Kidney (tissue), 14 donors: ENCODE results near the gene NDUFV1. TPM values are rescaled to one million over a fixed set of nuclear protein-coding genes. Genes with fewer than 3 reads are reported as not detected.
"Not testable (repeated sequence)": the region's sequence is repeated elsewhere in the genome, so short reads cannot be mapped to it uniquely, and the experiment has no call there.

Source experiments
- DNase-seq, 5 donors: peaks; one replicate each; pipeline ENCODE4 v3.0.0-alpha.2; 2013 to 2020
- FAIRE-seq: peaks from 2 replicates; lab custom pipeline; 2012; peaks lifted over from hg19 to GRCh38; lab: Jason Lieb, UNC
- H3K27ac ChIP-seq, 2 donors: one replicate each; pipeline ENCODE4 v1.7.0; 2013; ENCODE audit warnings: low read depth in 2 of 2, low read length in 2 of 2, inconsistent platforms in 1 of 2
- H3K27me3 ChIP-seq: one replicate; pipeline ENCODE4 v1.7.1; 2013; ENCODE audit warnings: low read length, inconsistent platforms; ENCODE audit not compliant: control insufficient read depth, insufficient read depth
- H3K36me3 ChIP-seq, 3 donors: one replicate each; pipeline versions ENCODE4 v1.7.0 to v1.7.1; 2013; ENCODE audit warnings: low read length in 3 of 3, control low read depth in 1 of 3, inconsistent platforms in 1 of 3; ENCODE audit not compliant: insufficient read depth in 3 of 3, control insufficient read depth in 2 of 3
- H3K4me1 ChIP-seq, 3 donors: one replicate each; pipeline versions ENCODE4 v1.7.0 to v1.7.1; 2013; ENCODE audit warnings: low read length in 3 of 3, inconsistent platforms in 1 of 3, low read depth in 1 of 3; ENCODE audit not compliant: control insufficient read depth in 2 of 3, insufficient read depth in 2 of 3
- H3K4me3 ChIP-seq, 3 donors: one replicate each; pipeline versions ENCODE4 v1.7.0 to v1.8.1; 2013; ENCODE audit warnings: low read length in 3 of 3, control low read depth in 1 of 3, inconsistent platforms in 1 of 3
- H3K9ac ChIP-seq, 3 donors: one replicate each; pipeline versions ENCODE4 v1.7.0 to v1.7.1; 2013; ENCODE audit warnings: low read length in 3 of 3, control low read depth in 1 of 3, inconsistent platforms in 1 of 3
- H3K9me3 ChIP-seq, 3 donors: one replicate each; pipeline versions ENCODE4 v1.7.0 to v1.7.1; 2013; ENCODE audit warnings: low read length in 3 of 3, control low read depth in 1 of 3, inconsistent platforms in 1 of 3; ENCODE audit not compliant: control insufficient read depth in 2 of 3, insufficient read depth in 1 of 3
- CTCF ChIP-seq: IDR thresholded peaks from 3 replicates; pipeline ENCODE4 v1.5.1; 2012; ENCODE audit warnings: mild to moderate bottlenecking, moderate library complexity, borderline replicate concordance; ENCODE audit not compliant: insufficient read depth; ENCODE audit errors: extremely low read depth
- intact Hi-C: fragments of 100-400 bp; cut with DNase I; formaldehyde crosslinking; loops from one replicate; pipeline ENCODE4 v1.11.1; 2022
- polyA plus RNA-seq: library from polyadenylated mRNA; stranded (reverse); fragments of 350-450 nt; fragmentation: Illumina TruSeq; extraction: RNeasy Lipid Tissue Mini Kit (QIAGEN cat#74804); gene quantifications from one replicate; pipeline ENCODE4 v1.2.3, GENCODE V29; 2014; ENCODE audit warnings: low read depth, low replicate concordance; ENCODE audit not compliant: insufficient read depth
- total RNA-seq: library from RNA; stranded (reverse); fragmentation: NEBNext Ultra II Directional; extraction: Animal tissue kit (Norgen Biotek cat#: 25700); gene quantifications from one replicate; pipeline ENCODE4 v1.2.1, GENCODE V29; 2021
- donor health status: control.
- donor health status: control.
- donor health status: control.
- donor health status: control.
- donor health status: control.
- donor health status: DM: yes; HTN: yes; CAD: no.
- donor health status: Normal renal cell carcinoma (clear cell type).

Gene NDUFV1
- total and polyA plus RNA-seq, 2 donors from 2014 or later = 191 to 395 TPM

GRCh38 chr11:67593565-67593905 lies 13.2 kb upstream of the NDUFV1 start:
- FAIRE-seq (no peak), DNase-seq (no peak)
- no peak for TF ChIP-seq CTCF
- Histone ChIP-seq H3K36me3 (no peaks in the 10 kb centered on the region), H3K4me3 (no peak overlapping the region), H3K4me1 (no peaks in the 10 kb centered on the region), H3K27ac (peak overlapping the region in 1 of 2 donors; percentile 2), H3K9me3 (no peaks in the 10 kb centered on the region), H3K27me3 (no peaks in the 10 kb centered on the region), H3K9ac (no peak overlapping the region)
- intact Hi-C loops = no loop called here

- intact Hi-C loops = no loop called here
- no peak for TF ChIP-seq CTCF
These were observed 12.3 kb upstream of the NDUFV1 start for GRCh38 chr11:67594480-67594879.

GRCh38 chr11:67596753-67597300 lies 9.9 kb upstream of the NDUFV1 start:
- Histone ChIP-seq H3K27ac (no peak overlapping the region), H3K4me3 (no peak overlapping the region), H3K27me3 (no peaks in the 10 kb centered on the region), H3K9me3 (no peaks in the 10 kb centered on the region), H3K9ac (no peak overlapping the region), H3K4me1 (no peaks in the 10 kb centered on the region), H3K36me3 (no peaks in the 10 kb centered on the region)
- intact Hi-C loops = no loop called here
- TF ChIP-seq CTCF = no peak
- FAIRE-seq (no peak), DNase-seq (no peak)

More at GRCh38 chr11:67594480-67594879, 12.3 kb upstream of the NDUFV1 start:
- H3K9me3 ChIP-seq = no peaks in the 10 kb centered on the region
- no peak overlapping the region for H3K27ac ChIP-seq
- H3K27me3 ChIP-seq = no peaks in the 10 kb centered on the region
- no peak for FAIRE-seq
- H3K9ac ChIP-seq = no peak overlapping the region
- H3K4me3 ChIP-seq = no peak overlapping the region
- no peak for DNase-seq
- no peaks in the 10 kb centered on the region for H3K36me3 ChIP-seq
- H3K4me1 ChIP-seq = no peaks in the 10 kb centered on the region

GRCh38 chr11:67597458-67597857 lies 9.3 kb upstream of the NDUFV1 start:
- FAIRE-seq, H3K36me3 ChIP-seq, H3K4me3 ChIP-seq, H3K9ac ChIP-seq, H3K9me3 ChIP-seq, intact Hi-C loops, H3K27ac ChIP-seq, H3K27me3 ChIP-seq, DNase-seq, H3K4me1 ChIP-seq: not testable (repeated sequence)

GRCh38 chr11:67597963-67598362 lies 8.8 kb upstream of the NDUFV1 start:
- H3K9me3 ChIP-seq, FAIRE-seq, H3K36me3 ChIP-seq, H3K27me3 ChIP-seq, H3K4me3 ChIP-seq, DNase-seq, H3K27ac ChIP-seq, intact Hi-C loops, H3K4me1 ChIP-seq, H3K9ac ChIP-seq: not testable (repeated sequence)
